ENCODE measurements around the gene CTRL. TPM values are rescaled to one million over a fixed set of nuclear protein-coding genes. Genes with fewer than 3 reads are reported as not detected.

Gene CTRL
- 0.29 and 2.0 TPM in 2 replicates for total RNA-seq

GRCh38 chr16:67931712-67932461 is at the start of gene CTRL:
TSS of gene CTRL (minus strand) at chr16:67931862. CDS start at chr16:67931852, 10 bp downstream.

GRCh38 chr16:67979955-67980678 is 48.5 kb upstream of the CTRL start, which contains the start of gene DPEP3:
TSS of gene DPEP3 (minus strand) at chr16:67980499. CDS start at chr16:67980380, 119 bp downstream.

GRCh38 chr16:67968400-67969253 is 37.0 kb upstream of the CTRL start, which contains the start of gene SLC12A4:
TSS of gene SLC12A4 (minus strand) at chr16:67968637. CDS start at chr16:67968553, 84 bp downstream.

GRCh38 chr16:67943619-67944504 is 12.2 kb upstream of the CTRL start, which contains the start of gene LCAT:
TSS of gene LCAT (minus strand) at chr16:67944120. CDS start at chr16:67944101, 19 bp downstream.

GRCh38 chr16:67936124-67936879 is 4.6 kb upstream of the CTRL start, which contains the start of gene PSMB10:
TSS of gene PSMB10 (minus strand) at chr16:67936850. CDS start at chr16:67936749, 101 bp downstream.

GRCh38 chr16:67892899-67893742 is 38.5 kb downstream of the CTRL start, which contains the start of gene PSKH1:
TSS of gene PSKH1 (plus strand) at chr16:67893254. CDS start at chr16:67908750, 15,496 bp downstream.

GRCh38 chr16:67884684-67885083 is 47.0 kb downstream of the CTRL start, which contains the start of gene NRN1L:
TSS of gene NRN1L (plus strand) at chr16:67884885. CDS start at chr16:67884904, 19 bp downstream.

Small RNA genes within 50 kb of the gene (small RNA-seq; reads per million reads assigned to genes)
- gene NRN1L (ENCODE audit: low replicate concordance) = not detected

Other genes starting within 250 kb of the CTRL start
- 12.0 and 22.6 TPM in 2 replicates for gene GFOD2, start 212.5 kb downstream of the CTRL start, total RNA-seq
- 6.4 and 7.7 TPM in 2 replicates for gene RANBP10, start 125.3 kb downstream of the CTRL start, total RNA-seq
- 0.88 and 1.0 TPM in 2 replicates for gene TSNAXIP1, start 125.0 kb downstream of the CTRL start, total RNA-seq
- gene THAP11, start 89.5 kb downstream of the CTRL start, total RNA-seq = 26.0 and 39.4 TPM in 2 replicates
- 159 and 180 TPM in 2 replicates for gene NUTF2, start 84.9 kb downstream of the CTRL start, total RNA-seq
- 21.4 and 52.3 TPM in 2 replicates for gene CENPT, start 84.2 kb downstream of the CTRL start, total RNA-seq
- gene EDC4, start 58.8 kb downstream of the CTRL start, total RNA-seq = 61.1 and 85.3 TPM in 2 replicates
- 1.0 TPM in 1 of 2 replicates, not detected in the other for gene NRN1L, start 47.0 kb downstream of the CTRL start, total RNA-seq
- 18.6 and 23.9 TPM in 2 replicates for gene PSKH1, start 38.6 kb downstream of the CTRL start, total RNA-seq
- gene PSMB10, start 5.0 kb upstream of the CTRL start, total RNA-seq = 48.4 and 51.4 TPM in 2 replicates
- gene LCAT, start 12.3 kb upstream of the CTRL start, total RNA-seq = 6.4 and 10.7 TPM in 2 replicates
- 97.5 and 105 TPM in 2 replicates for gene SLC12A4, start 36.8 kb upstream of the CTRL start, total RNA-seq
- gene DPEP3, start 48.6 kb upstream of the CTRL start, total RNA-seq = not detected in 2 replicates
- gene DPEP2, start 67.6 kb upstream of the CTRL start, total RNA-seq = not detected in 2 replicates
- gene DPEP2NB, start 84.0 kb upstream of the CTRL start, total RNA-seq = not detected in 2 replicates
- gene DDX28, start 91.4 kb upstream of the CTRL start, total RNA-seq = 11.2 and 15.3 TPM in 2 replicates
- 11.4 and 21.0 TPM in 2 replicates for gene DUS2, start 91.4 kb upstream of the CTRL start, total RNA-seq
- 19.7 and 34.5 TPM in 2 replicates for gene NFATC3, start 153.5 kb upstream of the CTRL start, total RNA-seq

All from placental pericyte (primary cell).